Measurements from ENCODE around the gene ACP3. TPM values are rescaled to one million over a fixed set of nuclear protein-coding genes. Genes with fewer than 3 reads are reported as not detected.
"Not testable (repeated sequence)": the region's sequence is repeated elsewhere in the genome, so short reads cannot be mapped to it uniquely, and the experiment has no call there.

Gene ACP3
- total RNA-seq, 1 donor from 2014 or later, result 0.46 TPM

GRCh38 chr3:132290833-132291232 lies 26.4 kb upstream of the ACP3 start:
- TF ChIP-seq, protein P1, sequence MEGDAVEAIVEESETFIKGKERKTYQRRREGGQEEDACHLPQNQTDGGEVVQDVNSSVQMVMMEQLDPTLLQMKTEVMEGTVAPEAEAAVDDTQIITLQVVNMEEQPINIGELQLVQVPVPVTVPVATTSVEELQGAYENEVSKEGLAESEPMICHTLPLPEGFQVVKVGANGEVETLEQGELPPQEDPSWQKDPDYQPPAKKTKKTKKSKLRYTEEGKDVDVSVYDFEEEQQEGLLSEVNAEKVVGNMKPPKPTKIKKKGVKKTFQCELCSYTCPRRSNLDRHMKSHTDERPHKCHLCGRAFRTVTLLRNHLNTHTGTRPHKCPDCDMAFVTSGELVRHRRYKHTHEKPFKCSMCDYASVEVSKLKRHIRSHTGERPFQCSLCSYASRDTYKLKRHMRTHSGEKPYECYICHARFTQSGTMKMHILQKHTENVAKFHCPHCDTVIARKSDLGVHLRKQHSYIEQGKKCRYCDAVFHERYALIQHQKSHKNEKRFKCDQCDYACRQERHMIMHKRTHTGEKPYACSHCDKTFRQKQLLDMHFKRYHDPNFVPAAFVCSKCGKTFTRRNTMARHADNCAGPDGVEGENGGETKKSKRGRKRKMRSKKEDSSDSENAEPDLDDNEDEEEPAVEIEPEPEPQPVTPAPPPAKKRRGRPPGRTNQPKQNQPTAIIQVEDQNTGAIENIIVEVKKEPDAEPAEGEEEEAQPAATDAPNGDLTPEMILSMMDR (conservative IDR thresholded peaks at IDR 0.05; ENCODE audit: low read depth, low read length), result no peak
- H3K4me3 ChIP-seq (ENCODE audit: low read depth, low read length), result no peak overlapping the region
- DNase-seq (ENCODE audit: low read depth), result no peak

DNA sequence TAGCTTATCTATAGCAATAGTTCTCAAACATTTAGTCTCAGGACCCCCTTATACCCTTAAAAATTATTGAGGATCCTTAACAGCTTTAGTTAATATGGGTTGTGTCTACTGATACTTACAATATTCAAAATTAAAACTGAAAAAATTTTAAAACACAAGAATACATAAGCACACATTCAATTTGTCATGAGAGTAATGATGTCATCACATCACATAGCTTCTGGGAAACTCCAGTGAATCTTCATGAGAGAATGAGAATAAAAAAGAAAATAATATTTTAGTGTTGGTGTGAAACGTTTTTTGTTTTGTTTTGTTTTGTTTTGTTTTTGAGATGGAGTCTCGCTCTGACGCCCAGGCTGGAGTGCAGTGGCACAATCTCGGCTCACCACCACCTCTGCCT lies 25.2 kb upstream of the ACP3 start:
- DNase-seq (ENCODE audit: low read depth), result no peak

GRCh38 chr3:132293251-132293650 lies 24.0 kb upstream of the ACP3 start:
- TF ChIP-seq, protein P1 (conservative IDR thresholded peaks at IDR 0.05; ENCODE audit: low read depth, low read length), result no peak
- H3K4me3 ChIP-seq (ENCODE audit: low read depth, low read length), result no peak overlapping the region
- no peak for DNase-seq (ENCODE audit: low read depth)

More for the DNA sequence above, 25.2 kb upstream of the ACP3 start:
- TF ChIP-seq, protein P1 (conservative IDR thresholded peaks at IDR 0.05; ENCODE audit: low read depth, low read length), result no peak
- no peak overlapping the region for H3K4me3 ChIP-seq (ENCODE audit: low read depth, low read length)

GRCh38 chr3:132294906-132295305 lies 22.3 kb upstream of the ACP3 start:
- no peak overlapping the region for H3K4me3 ChIP-seq (ENCODE audit: low read depth, low read length)
- TF ChIP-seq, protein P1 (conservative IDR thresholded peaks at IDR 0.05; ENCODE audit: low read depth, low read length), result no peak
- DNase-seq (ENCODE audit: low read depth), result no peak

- DNase-seq (ENCODE audit: low read depth); H3K4me3 ChIP-seq (ENCODE audit: low read depth, low read length): not testable (repeated sequence)
These were observed 13.6 kb upstream of the ACP3 start for GRCh38 chr3:132303336-132304201.

- not testable (repeated sequence) for DNase-seq (ENCODE audit: low read depth); H3K4me3 ChIP-seq (ENCODE audit: low read depth, low read length)
These were observed 12.9 kb upstream of the ACP3 start for GRCh38 chr3:132304351-132304750.

DNA sequence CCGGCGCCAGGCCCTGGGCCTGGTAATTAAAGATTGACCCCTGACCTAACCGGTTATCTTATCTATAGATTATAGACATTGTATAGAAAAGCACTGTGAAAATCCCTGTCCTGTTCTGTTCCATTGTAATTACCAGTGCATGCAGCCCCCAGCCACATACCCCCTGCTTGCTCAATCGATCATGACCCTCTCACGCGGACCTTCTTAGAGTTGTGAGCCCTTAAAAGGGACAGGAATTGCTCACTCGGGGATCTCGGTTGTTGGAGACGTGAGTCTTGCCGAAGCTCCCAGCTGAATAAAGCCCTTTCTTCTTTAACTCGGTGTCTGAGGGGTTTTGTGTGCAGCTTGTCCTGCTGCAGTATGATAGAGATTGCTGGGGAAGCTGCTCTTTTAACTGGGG lies 7.2 kb upstream of the ACP3 start:
- DNase-seq (ENCODE audit: low read depth); H3K4me3 ChIP-seq (ENCODE audit: low read depth, low read length): not testable (repeated sequence)

GRCh38 chr3:132311316-132311715 lies 5.9 kb upstream of the ACP3 start:
- DNase-seq (ENCODE audit: low read depth), result no peak
- TF ChIP-seq, protein P1 (conservative IDR thresholded peaks at IDR 0.05; ENCODE audit: low read depth, low read length), result no peak
- no peak overlapping the region for H3K4me3 ChIP-seq (ENCODE audit: low read depth, low read length)
